SH-SY5Y (cell line): ENCODE results near the gene DSTN.

Source experiments
- GATA2 ChIP-seq: IDR thresholded peaks from 2 replicates; pipeline ENCODE4 v1.6.1; 2011; ENCODE audit warnings: mild to moderate bottlenecking, low read depth, low read length
- GATA3 ChIP-seq: IDR thresholded peaks from 2 replicates; pipeline ENCODE4 v1.6.1; 2011; ENCODE audit warnings: low read depth, mild to moderate bottlenecking, low read length, moderate library complexity

GRCh38 chr20:17556837-17557674 is 12.8 kb upstream of the DSTN start:
- TF ChIP-seq GATA2, result no peak
- no peak for TF ChIP-seq GATA3
